ENCODE results near the gene CDADC1. TPM values are rescaled to one million over a fixed set of nuclear protein-coding genes. Genes with fewer than 3 reads are reported as not detected.

Gene CDADC1
- total RNA-seq, 2 experiments from 2014 or later = 8.5 to 9.7 TPM

- no peaks in the 10 kb centered on the region for H3K9me3 Mint-ChIP-seq (ENCODE audit: low read depth)
- no peak overlapping the region for H3K4me3 Mint-ChIP-seq
- POLR2A ChIA-PET = no interaction called here
- H3K27ac Mint-ChIP-seq = no peak overlapping the region
- peaks cover 4% of the 10 kb centered on the region for H3K36me3 Mint-ChIP-seq (ENCODE audit: low read depth)
- peaks cover 10% of the 10 kb centered on the region for H3K4me1 Mint-ChIP-seq
- CTCF ChIA-PET = no interaction called here
- no peaks in the 10 kb centered on the region for H3K27me3 Mint-ChIP-seq
- intact Hi-C loops (cut with DNase I, micrococcal nuclease) = no loop called here
- DNase-seq = no peak
- ATAC-seq = no peak
These were observed 50.7 kb downstream of the CDADC1 start for GRCh38 chr13:49298416-49298815.

GRCh38 chr13:49298903-49299605, 51.3 kb downstream of the CDADC1 start:
- H3K27ac Mint-ChIP-seq = no peak overlapping the region
- POLR2A ChIA-PET = no interaction called here
- H3K27me3 Mint-ChIP-seq = no peaks in the 10 kb centered on the region
- no peak overlapping the region for H3K4me3 Mint-ChIP-seq
- H3K4me1 Mint-ChIP-seq = peaks cover 10% of the 10 kb centered on the region
- no peak for DNase-seq
- peaks cover 4% of the 10 kb centered on the region for H3K36me3 Mint-ChIP-seq (ENCODE audit: low read depth)
- no peak for ATAC-seq
- CTCF ChIA-PET = interaction anchor here (2.1 kb wide), 1 partner anchor 308 kb away, joined by 11 read pairs; no protein-coding TSS in a partner anchor
- no peaks in the 10 kb centered on the region for H3K9me3 Mint-ChIP-seq (ENCODE audit: low read depth)
- intact Hi-C loops (cut with DNase I, micrococcal nuclease) = no loop called here

GRCh38 chr13:49300276-49300675, 52.6 kb downstream of the CDADC1 start:
- Mint-ChIP-seq H3K4me3 (no peak overlapping the region), H3K4me1 (peaks cover 10% of the 10 kb centered on the region), H3K9me3 (ENCODE audit: low read depth) (no peaks in the 10 kb centered on the region), H3K27ac (no peak overlapping the region), H3K27me3 (no peaks in the 10 kb centered on the region), H3K36me3 (ENCODE audit: low read depth) (peaks cover 4% of the 10 kb centered on the region)
- ChIA-PET CTCF (interaction anchor here (0.6 to 2.1 kb wide), 11 partner anchors 8 to 708 kb away, joined by 3 to 11 read pairs (median 3); no protein-coding TSS in a partner anchor), POLR2A (interaction anchor here (0.5 kb wide), 1 partner anchor 224 kb away, joined by 3 read pairs; no protein-coding TSS in a partner anchor)
- intact Hi-C loops (cut with DNase I, micrococcal nuclease) = loop anchor here (2.0 to 5.0 kb wide), 2 partner anchors 142 to 143 kb away; partner anchors contain the start of genes CAB39L (in 1 of the 2) and SETDB2 (in 1 of the 2)
- DNase-seq (no peak), ATAC-seq (no peak)

- ATAC-seq (peak; percentile 98), DNase-seq (peak; percentile 79)
- CTCF ChIA-PET = interaction anchor here (0.6 to 2.4 kb wide), 14 partner anchors 9 to 709 kb away, joined by 3 to 11 read pairs (median 3); no protein-coding TSS in a partner anchor
- H3K4me1 Mint-ChIP-seq = peaks cover 10% of the 10 kb centered on the region
- POLR2A ChIA-PET = interaction anchor here (0.5 kb wide), 1 partner anchor 223 kb away, joined by 3 read pairs; no protein-coding TSS in a partner anchor
- intact Hi-C loops (cut with DNase I, micrococcal nuclease) = loop anchor here (1.0 to 5.0 kb wide), 4 partner anchors 141 to 547 kb away; partner anchors contain the start of genes CAB39L (in 1 of the 2) and SETDB2 (in 1 of the 2)
- H3K36me3 Mint-ChIP-seq (ENCODE audit: low read depth) = no peaks in the 10 kb centered on the region
- H3K27ac Mint-ChIP-seq = peak overlapping the region; percentile 72
- no peaks in the 10 kb centered on the region for H3K9me3 Mint-ChIP-seq (ENCODE audit: low read depth)
- H3K4me3 Mint-ChIP-seq = peak overlapping the region; percentile 48
- H3K27me3 Mint-ChIP-seq = no peaks in the 10 kb centered on the region
These were observed 53.2 kb downstream of the CDADC1 start for GRCh38 chr13:49300739-49301589.

GRCh38 chr13:49302222-49302621, 54.5 kb downstream of the CDADC1 start:
- intact Hi-C loops (cut with DNase I, micrococcal nuclease) = loop anchor here in 1 of 2 experiments (5.0 kb wide), 1 partner anchor 140 kb away; the partner anchor contains the start of genes CAB39L and SETDB2
- DNase-seq (no peak), ATAC-seq (no peak)
- H3K4me1 Mint-ChIP-seq = peaks cover 10% of the 10 kb centered on the region
- H3K4me3 Mint-ChIP-seq = no peak overlapping the region
- H3K27me3 Mint-ChIP-seq = no peaks in the 10 kb centered on the region
- POLR2A ChIA-PET = no interaction called here
- CTCF ChIA-PET = interaction anchor here (0.8 to 2.4 kb wide), 3 partner anchors 11 to 509 kb away, joined by 4 to 6 read pairs (median 4); no protein-coding TSS in a partner anchor
- no peaks in the 10 kb centered on the region for H3K9me3 Mint-ChIP-seq (ENCODE audit: low read depth)
- H3K27ac Mint-ChIP-seq = no peak overlapping the region
- no peaks in the 10 kb centered on the region for H3K36me3 Mint-ChIP-seq (ENCODE audit: low read depth)

- no peak for DNase-seq
- Mint-ChIP-seq H3K27ac (no peak overlapping the region), H3K9me3 (ENCODE audit: low read depth) (no peaks in the 10 kb centered on the region), H3K36me3 (ENCODE audit: low read depth) (no peaks in the 10 kb centered on the region), H3K4me3 (no peak overlapping the region), H3K4me1 (peaks cover 10% of the 10 kb centered on the region), H3K27me3 (no peaks in the 10 kb centered on the region)
- intact Hi-C loops (cut with DNase I, micrococcal nuclease) = loop anchor here in 1 of 2 experiments (5.0 kb wide), 1 partner anchor 139 kb away; the partner anchor contains the start of genes CAB39L and SETDB2
- ChIA-PET POLR2A (no interaction called here), CTCF (interaction anchor here (0.6 to 2.4 kb wide), 3 partner anchors 10 to 672 kb away, joined by 4 to 6 read pairs (median 4); no protein-coding TSS in a partner anchor)
- no peak for ATAC-seq
These were observed 55.1 kb downstream of the CDADC1 start for GRCh38 chr13:49302817-49303216.

- no peak for DNase-seq
- no peaks in the 10 kb centered on the region for H3K36me3 Mint-ChIP-seq (ENCODE audit: low read depth)
- intact Hi-C loops (cut with DNase I, micrococcal nuclease) = loop anchor here in 1 of 2 experiments (5.0 kb wide), 1 partner anchor 139 kb away; the partner anchor contains the start of genes CAB39L and SETDB2
- ChIA-PET POLR2A (no interaction called here), CTCF (interaction anchor here (0.6 to 2.4 kb wide), 3 partner anchors 9 to 672 kb away, joined by 4 to 6 read pairs (median 4); no protein-coding TSS in a partner anchor)
- H3K27me3 Mint-ChIP-seq = no peaks in the 10 kb centered on the region
- no peak for ATAC-seq
- H3K9me3 Mint-ChIP-seq (ENCODE audit: low read depth) = no peaks in the 10 kb centered on the region
- peaks cover 10% of the 10 kb centered on the region for H3K4me1 Mint-ChIP-seq
- H3K4me3 Mint-ChIP-seq = no peak overlapping the region
- no peak overlapping the region for H3K27ac Mint-ChIP-seq
These were observed 56.0 kb downstream of the CDADC1 start for GRCh38 chr13:49303533-49304252.

- Mint-ChIP-seq H3K27me3 (no peaks in the 10 kb centered on the region), H3K27ac (no peak overlapping the region), H3K9me3 (ENCODE audit: low read depth) (no peaks in the 10 kb centered on the region), H3K4me3 (no peak overlapping the region), H3K36me3 (ENCODE audit: low read depth) (no peaks in the 10 kb centered on the region), H3K4me1 (peaks cover 10% of the 10 kb centered on the region)
- ATAC-seq = no peak
- no peak for DNase-seq
- ChIA-PET CTCF (no interaction called here), POLR2A (no interaction called here)
- intact Hi-C loops (cut with DNase I, micrococcal nuclease) = loop anchor here in 1 of 2 experiments (5.0 kb wide), 1 partner anchor 138 kb away; the partner anchor contains the start of genes CAB39L and SETDB2
These were observed 56.6 kb downstream of the CDADC1 start for GRCh38 chr13:49304356-49304755.

- no peak overlapping the region for H3K27ac Mint-ChIP-seq
- H3K27me3 Mint-ChIP-seq = no peaks in the 10 kb centered on the region
- DNase-seq (no peak), ATAC-seq (no peak)
- no peaks in the 10 kb centered on the region for H3K9me3 Mint-ChIP-seq (ENCODE audit: low read depth)
- ChIA-PET POLR2A (no interaction called here), CTCF (no interaction called here)
- no peak overlapping the region for H3K4me3 Mint-ChIP-seq
- peaks cover 10% of the 10 kb centered on the region for H3K4me1 Mint-ChIP-seq
- no peaks in the 10 kb centered on the region for H3K36me3 Mint-ChIP-seq (ENCODE audit: low read depth)
- intact Hi-C loops (cut with DNase I, micrococcal nuclease) = loop anchor here in 1 of 2 experiments (5.0 kb wide), 1 partner anchor 137 kb away; the partner anchor contains the start of genes CAB39L and SETDB2
These were observed 57.3 kb downstream of the CDADC1 start for GRCh38 chr13:49304763-49305700.
